GM21360 (cell line): ENCODE measurements around the gene RYR3.

ENCODE experiments used
- ATAC-seq: cut with Tn5 transposase; IDR thresholded peaks from one replicate; pipeline ENCODE4 v1.9.1; 2021; ENCODE audit warnings: mild to moderate bottlenecking, moderate library complexity; ENCODE audit not compliant: unreplicated experiment

The RYR3 gene

GRCh38 chr15:33443708-33444107 is 132.9 kb downstream of the RYR3 start:
- ATAC-seq: no peak

DNA sequence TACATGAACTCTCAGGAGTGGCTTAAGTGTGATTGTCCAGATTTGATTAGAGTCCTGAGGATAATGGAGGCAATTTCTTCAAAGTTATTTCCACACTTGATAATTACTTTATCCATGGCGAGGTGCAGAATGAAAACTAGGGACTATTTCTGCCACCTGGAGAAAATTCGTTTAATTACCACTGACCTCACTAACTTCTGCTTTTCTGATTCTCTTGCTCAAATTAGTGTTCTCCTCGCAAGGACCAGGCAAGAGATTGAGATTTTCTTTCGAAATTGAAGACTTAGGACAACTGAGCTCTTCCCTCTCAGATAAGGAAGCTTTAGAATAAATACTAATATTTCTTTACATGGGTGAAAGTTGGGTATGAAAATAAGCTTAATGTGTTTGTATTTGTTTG is 135.2 kb downstream of the RYR3 start:
- no peak for ATAC-seq

DNA sequence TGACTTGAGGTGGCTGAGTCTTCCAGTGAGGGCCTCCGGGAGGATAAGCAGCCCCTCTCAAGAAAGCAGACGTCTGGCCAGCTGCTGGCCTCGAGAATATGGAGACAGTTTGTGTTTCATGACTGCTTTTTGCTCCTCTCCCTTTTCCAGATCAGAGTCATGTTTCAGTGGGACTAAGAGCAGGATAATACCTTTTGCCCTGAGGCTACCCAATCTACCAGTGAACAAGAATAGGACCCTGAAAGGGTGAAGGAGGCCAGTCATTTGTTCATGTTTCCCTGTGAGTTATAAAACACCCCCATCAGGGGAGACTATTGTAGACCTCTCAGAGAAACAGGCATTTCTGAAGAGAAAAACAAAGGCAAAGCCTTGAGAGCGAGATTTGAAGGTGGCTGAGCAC is 137.4 kb downstream of the RYR3 start:
- no peak for ATAC-seq

DNA sequence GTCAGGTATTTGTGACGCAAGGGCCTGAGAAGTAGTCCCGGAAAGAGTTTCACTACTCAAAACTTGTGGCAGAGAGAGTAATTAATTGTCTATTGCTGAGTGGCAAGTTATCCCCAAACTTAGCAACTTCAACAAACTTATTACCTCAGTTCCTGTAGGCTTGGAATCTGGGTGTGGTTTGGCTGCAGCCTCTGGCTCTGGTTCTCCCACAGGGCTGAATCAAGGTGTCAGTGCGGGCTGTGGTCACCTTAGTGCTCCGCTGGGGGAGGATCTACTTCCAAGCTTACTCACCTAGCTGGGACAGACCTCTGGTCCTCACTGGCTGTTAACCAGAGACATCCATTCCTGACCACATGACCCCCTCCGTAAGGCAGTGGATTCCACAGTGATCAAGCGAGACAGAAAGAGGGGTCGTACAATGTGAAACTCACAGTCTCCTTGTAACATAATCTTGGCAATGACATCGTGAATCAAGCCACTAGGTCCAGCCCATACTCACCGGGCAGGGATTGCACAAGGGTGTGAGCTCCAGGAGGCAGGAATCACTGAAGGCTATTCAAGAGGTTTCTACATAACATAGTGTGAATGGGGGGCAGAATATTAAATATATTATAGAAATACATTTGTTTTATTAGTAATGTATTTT is 138.3 kb downstream of the RYR3 start:
- no peak for ATAC-seq

- no peak for ATAC-seq
Measured at GRCh38 chr15:33449810-33450209, 139.0 kb downstream of the RYR3 start.

DNA sequence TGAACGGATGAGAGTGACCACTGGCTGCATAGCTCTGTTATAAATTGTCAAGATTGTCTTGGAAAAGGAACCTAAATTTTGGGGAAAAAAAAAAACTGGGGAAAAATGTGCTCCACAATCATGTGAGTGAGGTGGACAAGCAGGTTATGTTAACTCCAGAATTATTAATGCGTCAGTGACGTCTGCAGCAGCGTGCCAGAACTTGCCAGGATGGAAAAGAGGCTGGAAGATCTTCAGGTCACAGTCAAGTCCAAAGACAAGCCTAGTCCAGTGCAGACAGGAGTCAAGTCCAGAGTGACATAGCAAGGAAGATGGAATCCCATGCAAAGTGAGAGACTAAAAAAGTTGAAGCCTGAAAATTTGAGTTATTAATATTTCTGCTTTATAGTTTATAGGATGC is 140.6 kb downstream of the RYR3 start:
- no peak for ATAC-seq

- ATAC-seq: no peak
Measured at GRCh38 chr15:33453761-33454160, 143.0 kb downstream of the RYR3 start.

- no peak for ATAC-seq
Measured at GRCh38 chr15:33454346-33454745, 143.6 kb downstream of the RYR3 start.

- no peak for ATAC-seq
Measured at GRCh38 chr15:33454996-33455395, 144.2 kb downstream of the RYR3 start.

DNA sequence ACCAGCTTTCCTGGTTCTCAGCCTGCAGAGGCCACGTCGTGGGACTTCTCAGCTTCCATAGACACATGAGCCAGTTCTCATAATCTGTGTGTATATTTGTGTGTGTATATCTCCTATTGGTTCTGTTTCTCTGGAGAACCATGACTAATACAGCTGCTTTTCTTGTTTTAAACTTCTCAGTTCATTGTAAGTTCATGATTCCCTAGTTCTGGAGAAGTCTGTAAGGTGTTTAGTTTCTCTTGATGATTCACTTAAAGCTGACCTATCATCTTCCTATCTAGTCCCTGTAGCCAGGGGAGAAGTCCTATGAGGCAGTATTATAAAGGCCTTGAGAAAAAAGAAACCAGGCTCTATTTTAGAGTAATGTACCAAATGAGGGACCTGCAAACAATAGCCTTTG is 147.7 kb downstream of the RYR3 start:
- no peak for ATAC-seq

GRCh38 chr15:33460166-33460805 is 149.5 kb downstream of the RYR3 start:
- ATAC-seq: no peak

GRCh38 chr15:33461671-33462070 is 150.9 kb downstream of the RYR3 start:
- no peak for ATAC-seq

DNA sequence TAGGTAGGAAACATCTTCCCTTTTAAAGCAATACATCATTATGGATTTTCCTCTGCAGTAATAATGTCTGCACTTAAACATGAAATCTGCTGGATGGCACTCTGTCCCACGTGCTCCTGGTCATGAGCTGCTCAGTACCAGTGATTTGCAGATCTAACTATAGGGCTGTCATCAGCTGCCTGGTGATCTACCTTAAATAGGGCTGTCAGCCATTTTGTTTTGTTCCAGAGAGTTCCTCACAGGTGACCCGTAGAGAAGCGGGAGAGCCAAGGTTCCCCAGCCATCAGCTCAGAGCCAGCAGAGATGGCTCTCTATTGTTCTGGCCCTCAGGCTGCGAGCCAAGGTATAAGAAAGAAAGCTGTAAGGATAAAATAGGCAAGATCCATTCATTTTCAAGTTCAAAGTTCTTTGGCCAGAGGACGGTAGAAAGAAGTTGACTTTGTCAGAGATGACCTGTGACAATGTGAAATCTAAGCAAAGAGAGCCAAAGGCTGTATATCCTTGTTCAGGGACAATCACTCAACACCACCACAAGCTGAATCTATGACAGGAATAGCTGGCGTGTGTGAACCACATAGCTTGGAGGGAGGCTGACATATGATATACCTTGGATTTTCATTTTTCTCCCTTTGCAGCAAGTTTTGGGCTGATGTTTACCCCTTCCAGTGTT is 156.5 kb downstream of the RYR3 start:
- no peak for ATAC-seq

DNA sequence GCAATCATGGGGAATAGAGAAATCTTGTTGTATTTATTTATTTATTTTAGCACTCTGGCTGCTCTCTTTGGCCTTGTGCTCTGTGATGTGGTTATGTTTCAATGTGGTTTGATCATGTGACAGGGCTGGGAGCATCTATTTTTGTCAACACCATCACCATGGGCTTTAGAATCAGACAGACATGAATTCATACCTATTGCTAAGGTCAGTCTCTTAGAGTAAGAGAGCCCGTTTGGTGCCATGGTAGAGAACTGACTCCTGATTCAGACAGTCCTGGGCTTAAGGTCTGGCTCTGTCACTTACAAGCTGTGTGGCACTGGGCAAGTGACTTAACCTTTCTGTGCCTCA is 157.0 kb downstream of the RYR3 start:
- ATAC-seq: no peak

DNA sequence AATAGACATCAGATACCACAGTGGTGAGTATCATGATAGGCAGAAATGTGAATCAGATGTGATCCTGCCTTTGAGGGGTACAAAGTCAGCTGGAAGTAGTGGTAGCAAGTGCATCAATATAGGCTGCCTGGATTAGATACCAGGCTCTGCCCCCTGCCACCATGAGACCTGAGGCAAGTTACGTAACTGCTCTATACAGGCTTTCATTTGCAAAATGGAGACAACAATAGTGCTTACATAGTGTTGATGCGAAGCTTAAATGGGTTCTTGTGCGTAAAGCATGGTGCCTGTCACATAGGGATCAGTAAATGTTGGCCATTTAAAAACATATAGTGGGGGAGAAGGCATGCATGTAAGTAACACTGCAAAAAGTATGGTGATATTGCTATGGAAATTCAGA is 158.0 kb downstream of the RYR3 start:
- no peak for ATAC-seq

DNA sequence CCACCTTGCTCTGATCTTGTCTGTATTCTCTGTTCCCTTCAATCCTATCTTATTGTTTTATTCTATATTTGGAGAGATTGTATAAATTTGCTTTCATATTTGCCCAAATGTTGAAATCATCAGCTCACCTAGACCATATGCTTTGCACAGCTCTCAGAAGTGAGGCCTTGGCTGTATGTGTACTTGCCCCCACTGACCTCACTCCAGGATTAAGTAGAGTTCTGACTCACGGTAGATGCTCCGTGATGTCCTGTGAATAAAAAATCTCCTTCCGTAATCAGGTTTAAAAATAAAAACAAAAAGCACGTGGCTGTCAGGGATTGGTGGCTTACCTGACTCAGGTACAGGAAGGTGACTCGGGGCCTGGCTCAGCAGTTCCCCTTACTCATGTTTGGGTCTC is 162.2 kb downstream of the RYR3 start:
- ATAC-seq: no peak

- no peak for ATAC-seq
Measured at GRCh38 chr15:33473714-33474113, 162.9 kb downstream of the RYR3 start.

DNA sequence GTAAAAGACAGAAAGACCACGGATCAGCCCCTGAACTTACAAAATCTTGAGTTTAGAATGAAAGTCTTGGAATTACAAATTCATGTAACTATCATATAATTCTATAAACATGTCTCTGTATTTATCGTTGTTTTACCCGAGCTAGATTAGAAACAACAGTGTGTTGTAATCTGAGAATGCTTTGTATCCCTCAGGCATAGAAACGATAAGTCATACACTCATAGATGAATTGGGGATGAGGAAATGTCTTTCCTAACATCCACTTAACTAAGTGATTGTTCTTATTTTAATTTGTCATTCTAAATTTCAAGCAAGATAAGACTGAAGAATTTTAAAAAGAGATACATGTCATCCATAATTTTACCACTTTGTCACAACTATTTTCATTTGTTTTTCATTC is 165.3 kb downstream of the RYR3 start:
- ATAC-seq: no peak

GRCh38 chr15:33476908-33477307 is 166.1 kb downstream of the RYR3 start:
- no peak for ATAC-seq

DNA sequence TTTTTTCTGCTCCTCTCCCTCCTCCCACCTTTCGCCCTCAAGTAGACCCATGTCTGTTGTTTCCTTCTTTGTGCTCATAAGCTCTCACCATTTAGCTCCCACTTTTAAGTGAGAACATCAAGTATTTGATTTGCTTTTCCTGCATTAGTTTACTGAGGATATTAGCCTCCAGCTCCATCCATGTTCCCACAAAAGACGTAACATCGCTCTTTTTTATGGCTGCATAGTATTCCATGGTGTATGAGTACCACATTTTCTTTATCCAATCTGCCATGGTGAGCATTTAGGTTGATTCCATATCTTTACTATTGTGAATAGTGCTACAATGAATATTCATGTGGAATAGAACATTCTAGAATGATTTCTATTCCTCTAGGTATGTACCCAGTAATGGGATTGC is 178.6 kb downstream of the RYR3 start:
- no peak for ATAC-seq

GRCh38 chr15:33490703-33491102 is 179.9 kb downstream of the RYR3 start:
- no peak for ATAC-seq

GRCh38 chr15:33492434-33493052 is 181.8 kb downstream of the RYR3 start:
- no peak for ATAC-seq
